BLaER1 treated with 17β-estradiol and CSF1 and Interleukin-3, amounts not matched to agents 10 nM and 100 nM (cell line): ENCODE results near the gene EFCAB11.
"Not testable (repeated sequence)": the region's sequence is repeated elsewhere in the genome, so short reads cannot be mapped to it uniquely, and the experiment has no call there.

Experiments
- H3K27ac ChIP-seq, 11 experiments: shearing (Covaris generic); formaldehyde crosslinking; 2 replicates each; pipeline ENCODE4 v1.8.1; 2022
- H3K27me3 ChIP-seq, 11 experiments: shearing (Covaris generic); formaldehyde crosslinking; 2 replicates each; pipeline ENCODE4 v1.8.1; 2022
- H3K36me3 ChIP-seq, 11 experiments: shearing (Covaris generic); formaldehyde crosslinking; 2 replicates each; pipeline ENCODE4 v1.8.1; 2022
- H3K4me1 ChIP-seq, 10 experiments: shearing (Covaris generic); formaldehyde crosslinking; 2 replicates each; pipeline ENCODE4 v1.8.1; 2022
- H3K4me2 ChIP-seq, 11 experiments: shearing (Covaris generic); formaldehyde crosslinking; 2 replicates each; pipeline ENCODE4 v1.8.1; 2022
- H3K4me3 ChIP-seq, 10 experiments: shearing (Covaris generic); formaldehyde crosslinking; 2 replicates each; pipeline ENCODE4 v1.8.1; 2022
- H3K9ac ChIP-seq, 11 experiments: shearing (Covaris generic); formaldehyde crosslinking; 2 replicates each; pipeline ENCODE4 v1.8.1; 2022
- H3K9me3 ChIP-seq, 11 experiments: shearing (Covaris generic); formaldehyde crosslinking; replicated peaks in 1 of 11; 2 replicates each; pipeline ENCODE4 v1.8.1; 2022
- H4K20me1 ChIP-seq, 11 experiments: shearing (Covaris generic); formaldehyde crosslinking; 2 replicates each; pipeline ENCODE4 v1.8.1; 2022
- Cebpa-rat ChIP-seq, 11 experiments: shearing (Covaris generic); IDR thresholded peaks; 2 replicates each; pipeline ENCODE4 v1.8.1; 2022

EFCAB11 gene

DNA sequence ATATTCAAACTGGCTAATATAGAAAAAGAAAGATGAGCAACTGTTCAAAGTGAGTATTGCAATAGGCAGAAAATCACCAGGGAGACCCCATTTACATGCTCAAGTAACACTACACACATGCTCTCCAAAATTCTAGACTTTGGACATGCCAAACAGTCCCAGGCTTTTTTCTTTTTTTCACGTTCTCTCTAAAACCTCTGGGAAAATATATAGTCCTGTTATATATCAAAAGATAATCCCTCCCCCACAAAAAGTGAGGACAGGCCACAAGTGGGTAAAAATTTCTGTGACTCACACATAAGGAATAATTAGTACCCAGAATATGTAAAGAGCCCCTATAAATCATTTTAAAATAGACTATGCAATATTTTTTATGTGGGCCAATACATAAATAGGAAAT is 55.2 kb downstream of the EFCAB11 start:
- H3K4me2 ChIP-seq = no peak overlapping the region
- no peak for TF ChIP-seq Cebpa-rat (IDR thresholded peaks at IDR 0.05)
- H3K36me3 ChIP-seq = peaks cover 0 to 2% (median 0%) of the 10 kb centered on the region in 11 experiments; a peak in 1 of 22 replicates
- H3K4me1 ChIP-seq = no peaks in the 10 kb centered on the region
- H3K27me3 ChIP-seq = no peaks in the 10 kb centered on the region
- H3K9me3 ChIP-seq = peaks cover 0 to 12% (median 8%) of the 10 kb centered on the region in 11 experiments; a peak in 15 of 22 replicates
- H3K4me3 ChIP-seq = no peak overlapping the region
- H3K9ac ChIP-seq = no peak overlapping the region
- no peak overlapping the region for H3K27ac ChIP-seq
- H4K20me1 ChIP-seq = no peaks in the 10 kb centered on the region

DNA sequence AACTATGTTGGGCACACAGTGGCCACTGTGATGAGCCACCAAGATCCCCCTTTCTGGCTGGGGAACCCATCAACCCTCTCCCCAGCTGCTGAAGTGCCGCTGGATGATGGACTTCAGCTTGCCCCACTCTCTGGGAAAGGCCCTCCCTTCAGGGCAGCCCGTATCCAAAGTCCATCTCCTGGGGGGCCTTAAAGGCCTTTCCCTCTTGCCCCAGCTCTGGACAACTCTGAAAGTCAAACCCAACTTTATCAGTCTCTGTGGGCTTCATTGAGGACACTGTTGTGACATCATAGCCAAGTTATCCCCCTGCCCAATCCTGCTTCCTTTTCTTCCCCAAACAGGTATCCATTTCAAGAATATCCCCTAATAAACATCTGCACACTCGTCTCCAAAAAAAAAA is 61.1 kb downstream of the EFCAB11 start:
- H3K27me3 ChIP-seq, H3K36me3 ChIP-seq, H3K27ac ChIP-seq, H3K4me3 ChIP-seq, H4K20me1 ChIP-seq, H3K4me2 ChIP-seq, H3K4me1 ChIP-seq, H3K9ac ChIP-seq: not testable (repeated sequence)
- peaks cover 15 to 40% (median 26%) of the 10 kb centered on the region in 11 experiments; a peak in 21 of 22 replicates for H3K9me3 ChIP-seq

DNA sequence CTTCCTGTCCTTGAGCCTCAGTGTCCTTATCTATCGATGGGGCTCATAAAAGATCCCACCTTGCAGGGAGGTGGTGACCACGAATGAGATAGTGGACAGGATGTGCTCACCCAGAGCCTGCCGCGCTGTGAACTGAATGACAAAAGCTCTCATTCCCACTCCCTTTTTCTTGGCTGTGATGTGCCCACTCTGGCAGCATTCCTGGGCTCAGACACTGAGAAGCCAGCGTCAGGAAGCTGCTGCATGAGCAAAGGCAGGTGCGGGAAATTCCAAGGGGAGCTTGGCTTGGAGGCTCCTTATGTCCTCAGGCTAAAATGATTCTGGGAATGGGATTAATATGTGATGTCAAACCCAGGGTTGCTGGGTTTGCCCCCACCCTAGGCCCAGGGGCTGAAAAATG is 61.6 kb downstream of the EFCAB11 start:
- H3K4me1 ChIP-seq = no peaks in the 10 kb centered on the region

DNA sequence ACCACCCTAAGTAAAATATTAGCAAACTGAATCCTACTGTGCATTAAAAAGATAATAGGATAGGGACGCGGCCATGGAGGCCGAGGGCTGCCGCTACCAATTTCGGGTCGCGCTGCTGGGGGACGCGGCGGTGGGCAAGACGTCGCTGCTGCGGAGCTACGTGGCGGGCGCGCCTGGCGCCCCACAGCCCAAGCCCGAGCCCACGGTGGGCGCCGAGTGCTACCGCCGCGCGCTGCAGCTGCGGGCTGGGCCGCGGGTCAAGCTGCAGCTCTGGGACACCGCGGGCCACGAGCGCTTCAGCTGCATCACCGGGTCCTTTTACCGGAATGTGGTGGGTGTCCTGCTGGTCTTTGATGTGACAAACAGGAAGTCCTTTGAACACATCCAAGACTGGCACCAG is 62.8 kb downstream of the EFCAB11 start:
- not testable (repeated sequence) for H3K9ac ChIP-seq, H3K27ac ChIP-seq, H3K27me3 ChIP-seq, H3K4me3 ChIP-seq, H3K36me3 ChIP-seq, H3K4me1 ChIP-seq, H4K20me1 ChIP-seq, H3K4me2 ChIP-seq
- H3K9me3 ChIP-seq = peaks cover 15 to 40% (median 26%) of the 10 kb centered on the region in 11 experiments; a peak in 21 of 22 replicates

More for the DNA sequence above, 61.6 kb downstream of the EFCAB11 start:
- no peak overlapping the region for H3K4me3 ChIP-seq
- H3K27ac ChIP-seq = no peak overlapping the region
- H3K27me3 ChIP-seq = no peaks in the 10 kb centered on the region
- peaks cover 15 to 40% (median 26%) of the 10 kb centered on the region in 11 experiments; a peak in 21 of 22 replicates for H3K9me3 ChIP-seq
- H4K20me1 ChIP-seq = no peaks in the 10 kb centered on the region
- H3K4me2 ChIP-seq = no peak overlapping the region
- peaks cover 0 to 2% (median 0%) of the 10 kb centered on the region in 11 experiments; a peak in 1 of 22 replicates for H3K36me3 ChIP-seq
- no peak overlapping the region for H3K9ac ChIP-seq
- no peak for TF ChIP-seq Cebpa-rat (IDR thresholded peaks at IDR 0.05)

DNA sequence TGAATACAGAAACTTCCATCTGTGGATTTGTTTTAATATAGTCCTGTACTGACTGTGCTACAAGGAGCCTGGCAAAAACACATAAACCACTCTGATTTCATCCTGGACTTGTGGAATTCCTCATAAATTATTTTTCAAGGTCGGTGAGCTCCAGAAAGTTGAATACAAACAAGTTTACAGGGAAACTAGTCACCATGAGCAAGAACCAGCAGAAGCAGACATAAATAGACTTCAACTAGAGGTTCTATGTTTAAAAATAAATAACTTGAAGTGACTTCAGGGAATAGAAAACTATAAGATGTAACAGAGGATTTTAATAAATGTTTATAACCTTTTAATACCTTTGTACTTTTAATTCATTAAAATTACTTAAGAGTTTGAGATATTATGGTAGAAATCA is 63.5 kb downstream of the EFCAB11 start:
- Histone ChIP-seq H3K4me1 (no peaks in the 10 kb centered on the region), H3K27me3 (no peaks in the 10 kb centered on the region), H3K36me3 (peaks cover 0 to 2% (median 0%) of the 10 kb centered on the region in 11 experiments; a peak in 1 of 22 replicates), H3K9ac (no peak overlapping the region), H4K20me1 (no peaks in the 10 kb centered on the region), H3K27ac (no peak overlapping the region), H3K4me2 (no peak overlapping the region), H3K9me3 (peaks cover 10 to 37% (median 23%) of the 10 kb centered on the region in 11 experiments; a peak in 21 of 22 replicates), H3K4me3 (no peak overlapping the region)
- no peak for TF ChIP-seq Cebpa-rat (IDR thresholded peaks at IDR 0.05)

DNA sequence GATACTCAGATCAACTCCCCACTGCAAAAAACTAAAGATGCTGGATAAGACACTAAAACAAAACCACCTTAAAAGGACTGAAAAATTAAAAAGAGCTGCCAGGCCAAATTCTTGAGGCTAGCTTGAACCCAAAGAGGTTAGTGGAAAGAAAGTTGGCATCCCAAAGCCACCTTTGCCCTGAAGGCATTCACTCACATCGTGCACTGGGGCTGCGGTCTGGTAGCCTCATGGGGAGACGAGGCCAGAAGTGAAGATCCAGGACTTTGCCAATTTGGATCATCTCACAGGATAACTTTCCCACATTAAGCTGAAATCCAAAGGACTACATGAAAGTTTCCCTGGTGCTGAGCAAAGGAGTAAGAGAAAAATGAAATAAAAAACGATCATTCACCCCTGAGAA is 63.9 kb downstream of the EFCAB11 start:
- no peak overlapping the region for H3K27ac ChIP-seq
- no peak overlapping the region for H3K4me2 ChIP-seq
- no peaks in the 10 kb centered on the region for H3K4me1 ChIP-seq
- no peaks in the 10 kb centered on the region for H3K27me3 ChIP-seq
- no peak overlapping the region for H3K4me3 ChIP-seq
- no peaks in the 10 kb centered on the region for H4K20me1 ChIP-seq
- peaks cover 5 to 32% (median 20%) of the 10 kb centered on the region in 11 experiments; a peak in 21 of 22 replicates for H3K9me3 ChIP-seq
- H3K36me3 ChIP-seq = no peaks in the 10 kb centered on the region
- TF ChIP-seq Cebpa-rat (IDR thresholded peaks at IDR 0.05) = no peak
- H3K9ac ChIP-seq = no peak overlapping the region

DNA sequence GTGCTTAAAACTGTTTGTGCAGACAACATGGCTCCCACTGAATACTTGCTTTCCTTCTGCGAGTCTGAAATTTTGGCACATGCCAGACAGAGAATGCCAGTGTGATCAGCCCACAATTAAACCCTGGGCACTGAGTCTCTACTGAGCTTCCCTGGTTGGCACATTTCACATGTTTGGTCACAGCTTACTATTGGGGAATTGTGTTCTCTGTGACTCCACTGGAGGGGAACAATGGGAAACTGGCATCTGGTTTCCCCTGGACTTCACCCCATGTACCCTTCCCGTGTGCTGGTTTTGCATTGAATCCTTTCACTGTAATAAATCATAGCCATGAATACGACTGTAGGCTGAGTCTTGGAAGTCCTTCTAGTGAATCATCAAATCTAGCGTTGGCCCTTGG is 64.9 kb downstream of the EFCAB11 start:
- TF ChIP-seq Cebpa-rat (IDR thresholded peaks at IDR 0.05) = no peak

DNA sequence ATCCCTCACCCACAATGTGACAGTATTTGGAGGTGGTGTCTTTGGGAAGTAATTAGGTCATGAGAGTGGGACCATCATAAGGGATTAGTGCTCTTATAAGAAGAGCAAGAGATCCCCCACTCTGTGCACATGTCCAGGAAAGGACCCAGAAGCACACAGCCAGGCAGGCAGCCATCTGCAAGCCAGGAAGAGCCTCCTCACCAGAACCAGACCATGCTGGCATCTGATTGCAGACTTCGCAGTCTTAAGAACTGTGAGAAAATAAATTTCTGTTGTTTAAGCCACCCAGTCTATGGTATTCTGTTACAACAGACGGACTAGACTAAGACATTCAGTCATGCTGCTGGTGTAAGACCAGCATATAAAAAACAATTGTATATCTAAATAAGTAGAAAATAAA is 69.8 kb downstream of the EFCAB11 start:
- 0 out of 22 replicates have a peak, but pooled peaks cover 0 to 4% (median 0%) of the 10 kb centered on the region in 11 experiments for H3K9me3 ChIP-seq
- no peaks in the 10 kb centered on the region for H3K4me1 ChIP-seq
- H3K4me2 ChIP-seq = no peak overlapping the region
- no peak overlapping the region for H3K27ac ChIP-seq
- no peak overlapping the region for H3K9ac ChIP-seq
- no peaks in the 10 kb centered on the region for H4K20me1 ChIP-seq
- no peak for TF ChIP-seq Cebpa-rat (IDR thresholded peaks at IDR 0.05)
- no peaks in the 10 kb centered on the region for H3K36me3 ChIP-seq
- H3K27me3 ChIP-seq = no peaks in the 10 kb centered on the region
- no peak overlapping the region for H3K4me3 ChIP-seq

More for the DNA sequence above, 64.9 kb downstream of the EFCAB11 start:
- Histone ChIP-seq H3K9me3 (peaks cover 5 to 31% (median 20%) of the 10 kb centered on the region in 11 experiments; a peak in 21 of 22 replicates), H3K27me3 (no peaks in the 10 kb centered on the region), H3K4me2 (no peak overlapping the region), H4K20me1 (no peaks in the 10 kb centered on the region), H3K4me3 (no peak overlapping the region), H3K27ac (no peak overlapping the region), H3K36me3 (no peaks in the 10 kb centered on the region), H3K9ac (no peak overlapping the region), H3K4me1 (no peaks in the 10 kb centered on the region)

DNA sequence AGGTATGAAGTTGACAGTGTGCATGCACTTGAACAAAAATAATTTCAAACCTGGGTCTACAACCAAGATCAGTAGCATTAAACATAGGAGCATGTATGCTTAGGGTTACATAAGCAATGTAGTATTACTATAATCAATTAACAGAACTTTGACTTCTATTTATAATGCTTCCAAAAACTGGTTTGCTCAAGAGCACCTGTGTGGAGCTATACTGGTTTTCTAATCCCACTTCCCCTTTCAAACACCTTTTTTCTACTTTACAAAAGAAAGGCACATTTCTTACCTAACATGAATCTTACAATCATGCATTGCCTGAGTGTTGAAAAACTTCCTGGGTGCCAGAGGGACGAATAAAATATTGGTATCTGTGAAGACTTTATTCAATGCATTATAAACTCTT is 72.7 kb downstream of the EFCAB11 start:
- no peak overlapping the region for H3K4me2 ChIP-seq
- H4K20me1 ChIP-seq = no peaks in the 10 kb centered on the region
- no peak overlapping the region for H3K9ac ChIP-seq
- no peak overlapping the region for H3K27ac ChIP-seq
- TF ChIP-seq Cebpa-rat (IDR thresholded peaks at IDR 0.05) = no peak
- H3K36me3 ChIP-seq = no peaks in the 10 kb centered on the region
- H3K9me3 ChIP-seq = no peaks in the 10 kb centered on the region
- H3K4me1 ChIP-seq = peaks cover 0 to 6% (median 0%) of the 10 kb centered on the region in 10 experiments; a peak in 4 of 20 replicates
- no peak overlapping the region for H3K4me3 ChIP-seq
- no peaks in the 10 kb centered on the region for H3K27me3 ChIP-seq

DNA sequence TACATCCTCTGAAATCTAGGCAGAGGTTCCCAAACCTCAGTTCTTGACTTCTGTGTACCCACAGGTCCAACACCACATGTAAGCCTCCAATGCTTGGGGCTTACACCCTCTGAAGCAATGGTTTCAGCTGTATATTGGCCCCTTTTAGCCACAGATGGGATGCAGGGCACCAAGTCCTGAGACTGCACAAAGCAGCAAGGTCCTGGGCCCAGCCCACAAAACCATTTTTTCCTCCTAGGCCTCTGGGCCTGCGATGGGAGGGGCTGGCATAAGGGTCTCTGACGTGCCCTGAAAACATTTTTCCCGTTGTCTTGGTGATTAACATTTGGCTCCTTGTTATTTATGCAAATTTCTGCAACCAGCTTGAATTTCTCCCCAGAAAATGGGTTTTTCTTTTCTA is 80.4 kb downstream of the EFCAB11 start:
- Histone ChIP-seq H3K36me3 (peaks cover 0 to 12% (median 7%) of the 10 kb centered on the region in 11 experiments; a peak in 5 of 22 replicates), H3K9me3 (peaks cover 26 to 39% (median 35%) of the 10 kb centered on the region in 11 experiments)
- H3K9ac ChIP-seq, H3K4me1 ChIP-seq, H4K20me1 ChIP-seq, H3K27ac ChIP-seq, H3K4me3 ChIP-seq, H3K4me2 ChIP-seq, H3K27me3 ChIP-seq: not testable (repeated sequence)
